ENCODE measurements around the gene DNAH17.

Gene DNAH17

GRCh38 chr17:78460176-78460675, 117.0 kb downstream of the DNAH17 start:
- ATAC-seq = no peak
- TF ChIP-seq ZFP30 (CRISPR knock-in tag; IDR thresholded peaks at IDR 0.05) = no peak
- no peak for TF ChIP-seq TOX (CRISPR knock-in tag; IDR thresholded peaks at IDR 0.05; ENCODE audit: borderline replicate concordance)
- no peak for TF ChIP-seq TSHZ2 (CRISPR knock-in tag; IDR thresholded peaks at IDR 0.05)
- no peak for TF ChIP-seq ZNF8 (CRISPR knock-in tag; IDR thresholded peaks at IDR 0.05)
- TF ChIP-seq CSDC2 (CRISPR knock-in tag; IDR thresholded peaks at IDR 0.05) = no peak
- TF ChIP-seq BACH2 (CRISPR knock-in tag; IDR thresholded peaks at IDR 0.05; ENCODE audit: borderline replicate concordance) = no peak
- no peak for TF ChIP-seq SNAI2 (CRISPR knock-in tag; IDR thresholded peaks at IDR 0.05)
- no peak for TF ChIP-seq ZNF565 (CRISPR knock-in tag; conservative IDR thresholded peaks at IDR 0.05; ENCODE audit: low read depth)
- TF ChIP-seq OSR1 (CRISPR knock-in tag; IDR thresholded peaks at IDR 0.05) = no peak
- TF ChIP-seq GLIS3 (CRISPR knock-in tag; IDR thresholded peaks at IDR 0.05) = no peak
- no peak for TF ChIP-seq RARB (CRISPR knock-in tag; IDR thresholded peaks at IDR 0.05)
- TF ChIP-seq ESRRG (CRISPR knock-in tag; IDR thresholded peaks at IDR 0.05) = no peak
- no peak for TF ChIP-seq PPARA (CRISPR knock-in tag; IDR thresholded peaks at IDR 0.05; ENCODE audit: borderline replicate concordance)
- TF ChIP-seq TCF4 (CRISPR knock-in tag; IDR thresholded peaks at IDR 0.05; ENCODE audit: borderline replicate concordance) = no peak

GRCh38 chr17:78459696-78460095, 117.5 kb downstream of the DNAH17 start:
- TF ChIP-seq TSHZ2 (CRISPR knock-in tag; IDR thresholded peaks at IDR 0.05) (no peak), ZNF70 (CRISPR knock-in tag; IDR thresholded peaks at IDR 0.05) (no peak), ZNF8 (CRISPR knock-in tag; IDR thresholded peaks at IDR 0.05) (no peak), POU6F1 (CRISPR knock-in tag; IDR thresholded peaks at IDR 0.05; ENCODE audit: borderline replicate concordance, low read depth) (no peak), BACH2 (CRISPR knock-in tag; IDR thresholded peaks at IDR 0.05; ENCODE audit: borderline replicate concordance) (no peak), ZNF565 (CRISPR knock-in tag; conservative IDR thresholded peaks at IDR 0.05; ENCODE audit: low read depth) (no peak), TCF4 (CRISPR knock-in tag; IDR thresholded peaks at IDR 0.05; ENCODE audit: borderline replicate concordance) (no peak), RARB (CRISPR knock-in tag; IDR thresholded peaks at IDR 0.05) (no peak), ZFP30 (CRISPR knock-in tag; IDR thresholded peaks at IDR 0.05) (no peak), ZC3H10 (CRISPR knock-in tag; IDR thresholded peaks at IDR 0.05) (no peak), ESRRG (CRISPR knock-in tag; IDR thresholded peaks at IDR 0.05) (no peak), ZFP3 (CRISPR knock-in tag; IDR thresholded peaks at IDR 0.05) (no peak), PPARA (CRISPR knock-in tag; IDR thresholded peaks at IDR 0.05; ENCODE audit: borderline replicate concordance) (no peak), TOX (CRISPR knock-in tag; IDR thresholded peaks at IDR 0.05; ENCODE audit: borderline replicate concordance) (no peak), ARNTL (CRISPR knock-in tag; IDR thresholded peaks at IDR 0.05; ENCODE audit: borderline replicate concordance, low read depth) (no peak), GLIS3 (CRISPR knock-in tag; IDR thresholded peaks at IDR 0.05) (no peak), PATZ1 (CRISPR knock-in tag; IDR thresholded peaks at IDR 0.05; ENCODE audit: borderline replicate concordance) (no peak)
- ATAC-seq = no peak

Measured in SK-N-SH treated with all-trans-retinoic acid at 6 μM for 48 hours (cell line).